GM19193 (cell line): Measurements from ENCODE around the gene SIPA1.

ENCODE experiments used
- POLR2A ChIP-seq: IDR thresholded peaks from 4 replicates; pipeline ENCODE4 v1.6.1; 2011; ENCODE audit not compliant: insufficient read depth, insufficient read length; ENCODE audit errors: extremely low read depth

SIPA1 gene

GRCh38 chr11:65685981-65686380 lies 48.1 kb downstream of the SIPA1 start:
- no peak for TF ChIP-seq POLR2A

- no peak for TF ChIP-seq POLR2A
Measured at GRCh38 chr11:65692367-65692766, 54.5 kb downstream of the SIPA1 start.

GRCh38 chr11:65695459-65696241 lies 57.7 kb downstream of the SIPA1 start:
- no peak for TF ChIP-seq POLR2A

GRCh38 chr11:65696802-65697552 lies 59.1 kb downstream of the SIPA1 start:
- TF ChIP-seq POLR2A: no peak

- TF ChIP-seq POLR2A: no peak
Measured at GRCh38 chr11:65698205-65698604, 60.3 kb downstream of the SIPA1 start.

- no peak for TF ChIP-seq POLR2A
Measured at GRCh38 chr11:65699306-65699705, 61.4 kb downstream of the SIPA1 start.

GRCh38 chr11:65700399-65700798 lies 62.5 kb downstream of the SIPA1 start:
- no peak for TF ChIP-seq POLR2A
